T-cell (primary cell): ENCODE results near the gene KCTD13. TPM values are rescaled to one million over a fixed set of nuclear protein-coding genes. Genes with fewer than 3 reads are reported as not detected.
"Not testable (repeated sequence)": the region's sequence is repeated elsewhere in the genome, so short reads cannot be mapped to it uniquely, and the experiment has no call there.

Experiments used
- ATAC-seq, 4 experiments: fragments of 200-7000 bp in 3 of 4; fragments of 150-1000 bp in 1 of 4; cut with Tn5 transposase; replicated peaks in 1 of 4; 1 replicate in 3 of 4; 2 replicates in 1 of 4; pipeline ENCODE4 v1.10.0; 2021; ENCODE audit warnings: moderate library complexity in 3 of 4, mild to moderate bottlenecking in 2 of 4, moderate number of reproducible peaks in 1 of 4
- CTCF ChIA-PET, 2 donors: fragments of 300-600 bp; sonication (Branson Sonifier 250); formaldehyde crosslinking; loops; one replicate each; lab custom pipeline; 2022; ENCODE audit warnings: antibody characterized with exemption in 2 of 2; lab: Charles Lee
- POLR2A ChIA-PET, 2 donors: fragments of 300-600 bp; sonication (Branson Sonifier 250); formaldehyde crosslinking; loops; one replicate each; lab custom pipeline; 2022; ENCODE audit warnings: antibody characterized with exemption in 2 of 2; lab: Charles Lee
- DNase-seq, 35 experiments: peaks; one replicate each; pipeline versions ENCODE4 v3.0.0 to v3.0.0-alpha.2; 2013 to 2023
- H3K27ac ChIP-seq: one replicate; pipeline ENCODE4 v1.5.1; 2013; ENCODE audit warnings: low read length
- H3K27me3 ChIP-seq, 2 experiments: replicated peaks in 1 of 2; 1 replicate in 1 of 2; 2 replicates in 1 of 2; pipeline versions ENCODE4 v1.6.1 to v1.7.0; 2013; ENCODE audit warnings: low read length in 1 of 2, mixed read lengths in 1 of 2; ENCODE audit not compliant: control insufficient read depth in 2 of 2, insufficient read depth in 2 of 2; ENCODE audit errors: extremely low read depth in 1 of 2
- H3K36me3 ChIP-seq, 2 donors: 1 replicate in 1 of 2; 2 replicates in 1 of 2; pipeline versions ENCODE4 v1.6.1 to v1.7.0; 2013; ENCODE audit warnings: low read length in 1 of 2; ENCODE audit not compliant: control insufficient read depth in 2 of 2, insufficient read depth in 1 of 2; ENCODE audit errors: extremely low read depth in 1 of 2
- H3K4me1 ChIP-seq, 2 experiments: 1 replicate in 1 of 2; 2 replicates in 1 of 2; pipeline versions ENCODE4 v1.6.1 to v1.7.0; 2013; ENCODE audit warnings: low read length in 2 of 2, mixed read lengths in 1 of 2; ENCODE audit not compliant: insufficient read depth in 2 of 2, control insufficient read depth in 1 of 2; ENCODE audit errors: extremely low read depth in 1 of 2
- H3K4me3 ChIP-seq, 2 donors: 1 replicate in 1 of 2; 2 replicates in 1 of 2; pipeline versions ENCODE4 v1.5.1 to v1.7.0; 2013; ENCODE audit warnings: mild to moderate bottlenecking in 2 of 2, low read length in 1 of 2, moderate library complexity in 1 of 2; ENCODE audit not compliant: control insufficient read depth in 1 of 2; ENCODE audit errors: extremely low read depth in 1 of 2
- H3K9me3 ChIP-seq: 2 replicates; pipeline ENCODE4 v1.7.0; 2013
- H3K27ac Mint-ChIP-seq, 2 donors: one replicate each; pipeline ENCODE4 v1.8.0; 2020 to 2021; ENCODE audit warnings: mild to moderate bottlenecking in 2 of 2, mixed read lengths in 2 of 2
- H3K27me3 Mint-ChIP-seq, 2 donors: one replicate each; pipeline ENCODE4 v1.8.0; 2021 to 2022; ENCODE audit warnings: mixed read lengths in 2 of 2
- H3K36me3 Mint-ChIP-seq: one replicate; pipeline ENCODE4 v1.8.0; 2021; ENCODE audit warnings: mixed read lengths
- H3K4me1 Mint-ChIP-seq, 3 donors: one replicate each; pipeline ENCODE4 v1.8.0; 2020 to 2022; ENCODE audit warnings: mixed read lengths in 3 of 3, mild to moderate bottlenecking in 1 of 3
- H3K4me3 Mint-ChIP-seq, 3 donors: one replicate each; pipeline ENCODE4 v1.8.0; 2020 to 2022; ENCODE audit warnings: mild to moderate bottlenecking in 3 of 3, mixed read lengths in 3 of 3, moderate library complexity in 3 of 3
- H3K9me3 Mint-ChIP-seq, 3 donors: one replicate each; pipeline ENCODE4 v1.8.0; 2020 to 2022; ENCODE audit warnings: mixed read lengths in 3 of 3
- WGBS: methylation state at CpG from one replicate; pipeline ENCODE4 v1.1.5; 2013; ENCODE audit warnings: missing lambda C conversion rate; ENCODE audit not compliant: insufficient coverage; 5-methylcytosine and 5-hydroxymethylcytosine counted together
- total RNA-seq, 35 experiments: library from RNA in 6 of 35; stranded (reverse) in 6 of 35; fragments of 120-200 nt in 1 of 35; gene quantifications; one replicate each; pipeline versions ENCODE4 v1.2.1 to v1.2.4 and lab custom pipeline; 2013 to 2026

KCTD13 gene
- total RNA-seq, 5 donors from 2014 or later (not counting 1 experiment from before 2014, with no cell fraction given) = 48.4 to 87.3 (median 79.1) TPM

GRCh38 chr16:29931750-29932149, 5.7 kb upstream of the KCTD13 start:
- H3K36me3 ChIP-seq, H3K4me3 Mint-ChIP-seq, H3K27me3 ChIP-seq, DNase-seq, H3K4me1 ChIP-seq, H3K9me3 Mint-ChIP-seq, H3K27ac ChIP-seq, CTCF ChIA-PET, H3K4me3 ChIP-seq, H3K36me3 Mint-ChIP-seq, ATAC-seq, H3K9me3 ChIP-seq, POLR2A ChIA-PET, H3K27ac Mint-ChIP-seq: not testable (repeated sequence)
- WGBS = no CpG with 5 or more reads among the region's 2 CpGs
- H3K27me3 Mint-ChIP-seq = peaks cover 0 to 11% of the 10 kb centered on the region in 2 donors
- peaks cover 5 to 13% (median 10%) of the 10 kb centered on the region in 3 donors for H3K4me1 Mint-ChIP-seq

- Mint-ChIP-seq H3K36me3 (peaks cover 6% of the 10 kb centered on the region), H3K9me3 (no peaks in the 10 kb centered on the region), H3K27ac (peak overlapping the region; percentile 43 to 97), H3K4me1 (peaks cover 31 to 41% (median 34%) of the 10 kb centered on the region in 3 donors), H3K27me3 (no peaks in the 10 kb centered on the region), H3K4me3 (peak overlapping the region; percentile 87 to 91 (median 90))
- peaks cover 15 to 28% of the 10 kb centered on the region in 2 experiments for H3K4me1 ChIP-seq
- ChIA-PET CTCF (interaction anchor here in 1 of 2 donors (0.7 to 1.1 kb wide), 2 partner anchors 34 to 35 kb away, joined by 5 to 10 read pairs; partner anchors contain the start of gene TMEM219), POLR2A (interaction anchor here in 1 of 2 donors (0.9 kb wide), 1 partner anchor 46 kb away, joined by 3 read pairs; no protein-coding TSS in a partner anchor)
- H3K27me3 ChIP-seq = no peaks in the 10 kb centered on the region
- H3K36me3 ChIP-seq = peaks cover 0 to 9% of the 10 kb centered on the region in 2 donors
- ATAC-seq = no peak
- DNase-seq = peak in 1 of 35 experiments; percentile 14
- H3K27ac ChIP-seq = no peak overlapping the region
- H3K9me3 ChIP-seq = no peaks in the 10 kb centered on the region
- WGBS = 94% methylated on average over 9 of the region's 12 CpGs
- peak overlapping the region in 1 of 2 donors; percentile 87 for H3K4me3 ChIP-seq
Measured at GRCh38 chr16:29927070-29927905, 1.3 kb upstream of the KCTD13 start.

- Histone ChIP-seq H3K4me3 (peak overlapping the region; percentile 87 to 88), H3K27me3 (no peaks in the 10 kb centered on the region), H3K4me1 (peaks cover 15 to 28% of the 10 kb centered on the region in 2 experiments), H3K9me3 (no peaks in the 10 kb centered on the region), H3K36me3 (peaks cover 3 to 12% of the 10 kb centered on the region in 2 donors), H3K27ac (peak overlapping the region; percentile 85)
- H3K9me3 Mint-ChIP-seq = no peaks in the 10 kb centered on the region
- CTCF ChIA-PET = interaction anchor here in 1 of 2 donors (0.7 to 1.3 kb wide), 4 partner anchors 35 to 92 kb away, joined by 3 to 10 read pairs (median 4); partner anchors contain the start of genes TAOK2 and TMEM219
- H3K4me1 Mint-ChIP-seq = peaks cover 31 to 42% (median 36%) of the 10 kb centered on the region in 3 donors
- peaks cover 6% of the 10 kb centered on the region for H3K36me3 Mint-ChIP-seq
- no peaks in the 10 kb centered on the region for H3K27me3 Mint-ChIP-seq
- peak overlapping the region; percentile 94 to 97 for H3K27ac Mint-ChIP-seq
- WGBS = 26% methylated on average over 12 of the region's 12 CpGs
- ATAC-seq (no peak), DNase-seq (no peak)
- H3K4me3 Mint-ChIP-seq = peak overlapping the region; percentile 87 to 91 (median 90)
- POLR2A ChIA-PET = interaction anchor here (0.6 to 0.9 kb wide), 2 partner anchors 23 to 46 kb away, joined by 3 read pairs; no protein-coding TSS in a partner anchor
Measured at GRCh38 chr16:29926711-29927052, 656 bp upstream of the KCTD13 start.

GRCh38 chr16:29925105-29925756, 795 bp downstream of the KCTD13 start:
- ATAC-seq (no peak), DNase-seq (peak in 1 of 35 experiments; percentile 17)
- Mint-ChIP-seq H3K27ac (peak overlapping the region; percentile 68 to 70), H3K36me3 (peaks cover 18% of the 10 kb centered on the region), H3K4me1 (peaks cover 45 to 54% (median 49%) of the 10 kb centered on the region in 3 donors), H3K27me3 (no peaks in the 10 kb centered on the region), H3K9me3 (no peaks in the 10 kb centered on the region), H3K4me3 (peak overlapping the region; percentile 87 to 91 (median 90))
- POLR2A ChIA-PET = interaction anchor here in 1 of 2 donors (0.5 to 0.6 kb wide), 2 partner anchors 191 to 697 kb away, joined by 4 to 5 read pairs; no protein-coding TSS in a partner anchor
- 2% methylated on average over 5 of the region's 9 CpGs for WGBS
- CTCF ChIA-PET = interaction anchor here in 1 of 2 donors (0.6 to 1.3 kb wide), 4 partner anchors 48 to 734 kb away, joined by 4 to 6 read pairs (median 4); partner anchors contain the start of genes PRR14 and TAOK2
- H3K27me3 ChIP-seq = no peaks in the 10 kb centered on the region
- peaks cover 15 to 28% of the 10 kb centered on the region in 2 experiments for H3K4me1 ChIP-seq
- peaks cover 4 to 23% of the 10 kb centered on the region in 2 donors for H3K36me3 ChIP-seq
- H3K27ac ChIP-seq = no peak overlapping the region
- peak overlapping the region; percentile 87 to 88 for H3K4me3 ChIP-seq
- H3K9me3 ChIP-seq = no peaks in the 10 kb centered on the region

GRCh38 chr16:29922986-29923501, 3.0 kb downstream of the KCTD13 start:
- peaks cover 47 to 52% (median 49%) of the 10 kb centered on the region in 3 donors for H3K4me1 Mint-ChIP-seq
- no peak overlapping the region for H3K27ac ChIP-seq
- CTCF ChIA-PET = no interaction called here
- peaks cover 7 to 29% of the 10 kb centered on the region in 2 donors for H3K36me3 ChIP-seq
- POLR2A ChIA-PET = interaction anchor here in 1 of 2 donors (0.6 kb wide), 1 partner anchor 776 kb away, joined by 3 read pairs; the partner anchor contains the start of gene SRCAP
- peaks cover 15 to 28% of the 10 kb centered on the region in 2 experiments for H3K4me1 ChIP-seq
- no peak overlapping the region for H3K27ac Mint-ChIP-seq
- ATAC-seq (no peak), DNase-seq (no peak)
- H3K27me3 Mint-ChIP-seq = no peaks in the 10 kb centered on the region
- no peak overlapping the region for H3K4me3 ChIP-seq
- 99% methylated on average over 12 of the region's 12 CpGs for WGBS
- H3K36me3 Mint-ChIP-seq = peaks cover 18% of the 10 kb centered on the region
- H3K4me3 Mint-ChIP-seq = peak overlapping the region in 1 of 3 donors; percentile 35
- no peaks in the 10 kb centered on the region for H3K9me3 Mint-ChIP-seq
- no peaks in the 10 kb centered on the region for H3K27me3 ChIP-seq
- H3K9me3 ChIP-seq = no peaks in the 10 kb centered on the region
